ENCODE results near the gene KIF2C.

DNA sequence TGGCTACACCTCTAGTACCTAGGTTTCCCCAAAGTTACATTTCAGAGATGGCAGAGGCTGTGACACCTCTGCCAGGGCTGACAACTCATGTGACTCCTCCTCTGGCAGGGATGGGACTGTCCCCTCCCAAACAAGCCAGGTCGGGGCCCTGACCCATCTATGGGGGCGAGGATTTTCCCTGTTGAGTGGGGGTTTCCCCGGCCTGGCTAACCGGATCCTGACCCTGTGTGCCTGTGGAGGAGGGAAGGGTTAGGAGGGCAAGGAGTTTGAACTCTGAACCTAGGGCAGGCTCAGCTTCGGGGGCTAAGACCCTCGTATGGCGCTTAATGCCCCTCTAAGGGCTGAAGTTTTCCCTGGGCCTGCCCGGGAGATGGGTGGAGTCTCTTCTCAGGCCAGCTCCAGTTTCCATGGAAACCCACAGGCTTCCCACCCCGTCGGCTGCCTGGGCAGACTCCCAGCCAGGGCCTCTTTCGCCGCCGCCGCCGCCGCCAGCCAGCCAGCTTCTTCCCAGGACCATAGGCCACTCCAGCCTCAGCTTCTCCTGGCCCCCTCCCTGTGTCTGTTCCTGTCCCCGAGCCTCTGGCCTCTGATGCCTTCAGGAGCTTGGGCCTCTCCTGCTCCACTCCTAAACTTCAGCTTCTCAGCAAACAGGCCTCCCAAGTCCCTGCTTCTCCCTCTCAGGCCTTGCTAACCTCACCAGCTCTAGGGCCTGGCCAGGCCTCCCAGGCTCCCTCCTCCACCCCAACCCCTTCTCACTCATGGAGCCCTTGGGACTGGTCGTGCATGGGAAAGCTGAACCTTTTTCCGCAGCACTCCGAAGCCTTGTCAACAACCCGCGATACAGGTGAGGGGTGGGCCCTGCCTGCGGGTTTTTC, 68.7 kb downstream of the KIF2C start, which contains the start of gene BTBD19:
- TF ChIP-seq, protein P1, sequence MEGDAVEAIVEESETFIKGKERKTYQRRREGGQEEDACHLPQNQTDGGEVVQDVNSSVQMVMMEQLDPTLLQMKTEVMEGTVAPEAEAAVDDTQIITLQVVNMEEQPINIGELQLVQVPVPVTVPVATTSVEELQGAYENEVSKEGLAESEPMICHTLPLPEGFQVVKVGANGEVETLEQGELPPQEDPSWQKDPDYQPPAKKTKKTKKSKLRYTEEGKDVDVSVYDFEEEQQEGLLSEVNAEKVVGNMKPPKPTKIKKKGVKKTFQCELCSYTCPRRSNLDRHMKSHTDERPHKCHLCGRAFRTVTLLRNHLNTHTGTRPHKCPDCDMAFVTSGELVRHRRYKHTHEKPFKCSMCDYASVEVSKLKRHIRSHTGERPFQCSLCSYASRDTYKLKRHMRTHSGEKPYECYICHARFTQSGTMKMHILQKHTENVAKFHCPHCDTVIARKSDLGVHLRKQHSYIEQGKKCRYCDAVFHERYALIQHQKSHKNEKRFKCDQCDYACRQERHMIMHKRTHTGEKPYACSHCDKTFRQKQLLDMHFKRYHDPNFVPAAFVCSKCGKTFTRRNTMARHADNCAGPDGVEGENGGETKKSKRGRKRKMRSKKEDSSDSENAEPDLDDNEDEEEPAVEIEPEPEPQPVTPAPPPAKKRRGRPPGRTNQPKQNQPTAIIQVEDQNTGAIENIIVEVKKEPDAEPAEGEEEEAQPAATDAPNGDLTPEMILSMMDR (IDR thresholded peaks at IDR 0.05): no peak
- no peak for TF ChIP-seq EZH2 (IDR thresholded peaks at IDR 0.05; ENCODE audit: borderline replicate concordance, insufficient read depth, low read depth, low read length, poor library complexity, severe bottlenecking)

Measured in B cell (primary cell).